Upper lobe of right lung (tissue), 1 donor: ENCODE measurements around the gene CKLF. TPM values are rescaled to one million over a fixed set of nuclear protein-coding genes. Genes with fewer than 3 reads are reported as not detected.

Experiments used
- ATAC-seq: fragments of 200-7000 bp; cut with Tn5 transposase; one replicate; pipeline ENCODE4 v1.9.1; 2020; ENCODE audit warnings: mild to moderate bottlenecking, moderate library complexity
- DNase-seq: peaks from one replicate; pipeline ENCODE4 v3.0.0-alpha.2; 2020
- H3K27ac ChIP-seq: fragments of 200-600 bp; one replicate; pipeline ENCODE4 v1.8.0; 2022
- H3K27me3 ChIP-seq: fragments of 200-600 bp; one replicate; pipeline ENCODE4 v1.8.0; 2022; ENCODE audit warnings: mild to moderate bottlenecking
- H3K36me3 ChIP-seq: fragments of 200-600 bp; one replicate; pipeline ENCODE4 v1.8.0; 2022
- H3K4me1 ChIP-seq: fragments of 200-600 bp; one replicate; pipeline ENCODE4 v1.8.0; 2022
- H3K4me3 ChIP-seq: fragments of 200-600 bp; one replicate; pipeline ENCODE4 v1.8.0; 2022; ENCODE audit warnings: mild to moderate bottlenecking
- H3K9me3 ChIP-seq: fragments of 200-600 bp; one replicate; pipeline ENCODE4 v1.8.0; 2022
- CTCF ChIP-seq: fragments of 200-600 bp; IDR thresholded peaks from one replicate; pipeline ENCODE4 v1.8.0; 2022; ENCODE audit warnings: antibody characterized with exemption
- intact Hi-C: fragments of 100-400 bp; cut with DNase I; formaldehyde crosslinking; loops from one replicate; pipeline ENCODE4 v1.11.0; 2022
- total RNA-seq: library from RNA; stranded (reverse); fragmentation: NEBNext Ultra II Directional; extraction: Animal tissue kit (Norgen Biotek cat#: 25700); gene quantifications from one replicate; pipeline ENCODE4 v1.2.1, GENCODE V29; 2021
- donor health status: DM: no; HTN: yes; CAD: no; lungs with severe emphysema.

The CKLF gene
- total RNA-seq, 1 donor from 2014 or later = 57.6 TPM

GRCh38 chr16:66539623-66540469 is 12.5 kb upstream of the CKLF start:
- no peaks in the 10 kb centered on the region for H3K9me3 ChIP-seq
- no peaks in the 10 kb centered on the region for H3K4me1 ChIP-seq
- H3K36me3 ChIP-seq = peaks cover 48% of the 10 kb centered on the region
- no peak overlapping the region for H3K27ac ChIP-seq
- no peaks in the 10 kb centered on the region for H3K27me3 ChIP-seq
- ATAC-seq = no peak
- DNase-seq = no peak
- no peak for TF ChIP-seq CTCF
- intact Hi-C loops = no loop called here
- no peak overlapping the region for H3K4me3 ChIP-seq

DNA sequence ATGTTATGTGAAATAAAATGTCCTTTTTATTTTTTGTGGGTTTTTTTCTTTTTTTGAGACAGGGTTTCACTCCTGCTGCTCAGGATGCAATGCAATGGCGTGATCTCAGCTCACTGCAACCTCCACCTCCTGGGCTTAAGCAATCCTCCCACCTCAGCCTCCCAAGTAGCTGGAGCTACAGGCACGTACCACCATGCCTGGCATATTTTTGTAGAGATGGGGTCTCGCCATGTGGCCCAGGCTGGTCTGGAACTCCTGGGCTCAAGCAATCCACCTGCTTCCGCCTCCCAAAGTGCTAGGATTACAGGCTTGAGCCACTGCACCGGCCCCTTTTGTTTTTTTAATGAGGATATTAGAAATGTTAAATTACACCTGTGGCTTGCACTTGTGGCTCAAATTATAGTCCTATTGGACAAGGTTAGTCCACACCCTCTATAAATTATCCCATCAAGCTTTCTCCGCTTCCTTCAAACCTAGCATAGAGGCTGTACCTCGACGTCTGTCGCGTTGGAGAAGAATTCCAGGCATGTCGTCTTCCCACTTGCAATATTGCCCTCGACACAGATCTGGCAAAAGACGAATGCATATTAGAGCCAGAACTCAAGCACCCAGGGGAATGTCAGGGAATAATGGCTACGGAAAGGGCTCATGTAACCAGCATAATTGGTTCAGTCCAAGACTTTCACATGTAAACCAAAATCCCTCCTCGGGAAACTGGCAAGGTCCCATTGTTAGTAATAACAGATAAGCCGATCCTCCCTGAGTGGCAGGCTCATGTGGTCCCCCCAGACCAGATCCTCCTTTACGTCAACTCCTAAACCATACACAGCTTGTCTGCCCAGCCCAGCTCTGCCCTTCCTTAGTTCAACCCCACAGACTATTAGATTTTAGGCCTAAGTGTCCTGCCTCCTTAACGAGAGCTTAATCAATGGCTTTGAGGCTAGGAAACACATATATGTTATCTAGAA is 10.7 kb upstream of the CKLF start:
- DNase-seq (no peak), ATAC-seq (no peak)
- Histone ChIP-seq H3K36me3 (peaks cover 42% of the 10 kb centered on the region), H3K9me3 (no peaks in the 10 kb centered on the region), H3K27me3 (no peaks in the 10 kb centered on the region), H3K27ac (no peak overlapping the region), H3K4me1 (no peaks in the 10 kb centered on the region), H3K4me3 (no peak overlapping the region)
- intact Hi-C loops = no loop called here
- no peak for TF ChIP-seq CTCF

DNA sequence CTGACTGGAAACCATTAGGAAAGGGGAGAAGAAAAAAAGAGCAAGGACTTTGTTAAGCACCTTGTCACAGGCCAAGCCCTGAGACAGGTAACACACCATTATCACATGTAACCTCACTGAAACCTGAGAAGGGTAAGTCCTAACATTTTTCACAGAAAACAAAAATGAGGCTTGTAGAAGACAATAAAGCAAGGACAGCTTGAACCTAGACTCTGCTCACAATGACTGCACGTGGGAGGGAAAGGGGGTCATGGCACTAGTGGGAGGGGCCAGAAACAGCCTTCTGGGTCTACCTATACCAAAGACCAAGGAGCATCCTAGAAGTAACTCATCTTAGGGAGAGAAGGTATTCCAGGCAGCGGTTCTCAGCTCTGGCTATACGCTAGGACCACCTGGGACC is 10.0 kb upstream of the CKLF start:
- intact Hi-C loops = no loop called here
- H3K4me1 ChIP-seq = no peaks in the 10 kb centered on the region
- DNase-seq (no peak), ATAC-seq (no peak)
- H3K27ac ChIP-seq = no peak overlapping the region
- no peak for TF ChIP-seq CTCF
- no peak overlapping the region for H3K4me3 ChIP-seq
- no peaks in the 10 kb centered on the region for H3K27me3 ChIP-seq
- peaks cover 34% of the 10 kb centered on the region for H3K36me3 ChIP-seq
- no peaks in the 10 kb centered on the region for H3K9me3 ChIP-seq

- TF ChIP-seq CTCF = no peak
- Histone ChIP-seq H3K36me3 (peaks cover 28% of the 10 kb centered on the region), H3K4me3 (no peak overlapping the region), H3K27me3 (no peaks in the 10 kb centered on the region), H3K27ac (no peak overlapping the region), H3K4me1 (peaks cover 5% of the 10 kb centered on the region), H3K9me3 (no peaks in the 10 kb centered on the region)
- ATAC-seq (no peak), DNase-seq (no peak)
- intact Hi-C loops = no loop called here
These were observed 8.8 kb upstream of the CKLF start for GRCh38 chr16:66543541-66543940.

GRCh38 chr16:66544016-66544757 is 8.2 kb upstream of the CKLF start:
- intact Hi-C loops = no loop called here
- H3K9me3 ChIP-seq = no peaks in the 10 kb centered on the region

More at GRCh38 chr16:66544016-66544757, 8.2 kb upstream of the CKLF start:
- DNase-seq = no peak
- H3K27me3 ChIP-seq = no peaks in the 10 kb centered on the region
- TF ChIP-seq CTCF = no peak
- H3K36me3 ChIP-seq = peaks cover 22% of the 10 kb centered on the region
- H3K27ac ChIP-seq = no peak overlapping the region
- ATAC-seq = no peak
- H3K4me3 ChIP-seq = no peak overlapping the region
- H3K4me1 ChIP-seq = peaks cover 11% of the 10 kb centered on the region
